GM13977 (cell line): ENCODE measurements around the gene AFF3.

Experiments used
- DNase-seq: peaks from one replicate; pipeline ENCODE4 v3.0.0; 2012; ENCODE audit warnings: low spot score
- CTCF ChIP-seq: IDR thresholded peaks from 2 replicates; pipeline ENCODE4 v1.5.1; 2012; ENCODE audit warnings: mild to moderate bottlenecking, control low read depth; ENCODE audit not compliant: insufficient read depth; ENCODE audit errors: extremely low read depth, missing control alignments
- in situ Hi-C: fragments of 300-500 bp; cut with MboI; formaldehyde crosslinking; loops from one replicate; pipeline ENCODE4 v1.12.0; 2022; ENCODE audit warnings: low sequenced_read_pairs, low pct_unique_long_range_greater_than_20kb, mixed read lengths, inconsistent platforms; ENCODE audit not compliant: unreplicated experiment

AFF3 gene

DNA sequence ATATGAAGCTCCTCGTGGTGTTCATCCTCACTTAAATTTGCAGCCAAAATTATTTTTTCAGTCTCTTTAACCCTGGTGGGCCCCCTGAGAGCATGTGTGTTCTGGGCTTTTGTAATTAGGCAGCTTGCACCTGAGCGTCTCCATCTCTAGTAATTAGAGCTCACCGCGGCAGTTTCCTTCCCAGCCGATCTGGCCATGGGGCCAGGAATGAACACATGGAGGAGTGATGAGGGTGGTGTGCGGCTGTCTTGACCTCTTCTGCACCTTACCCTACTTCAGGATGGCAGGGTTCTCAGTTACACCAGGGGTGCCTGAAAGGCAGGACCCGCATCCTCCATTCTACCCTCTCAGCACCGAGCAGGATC, 98.5 kb downstream of the AFF3 start:
- no peak for TF ChIP-seq CTCF
- no peak for DNase-seq
- in situ Hi-C loops: no loop called here

DNA sequence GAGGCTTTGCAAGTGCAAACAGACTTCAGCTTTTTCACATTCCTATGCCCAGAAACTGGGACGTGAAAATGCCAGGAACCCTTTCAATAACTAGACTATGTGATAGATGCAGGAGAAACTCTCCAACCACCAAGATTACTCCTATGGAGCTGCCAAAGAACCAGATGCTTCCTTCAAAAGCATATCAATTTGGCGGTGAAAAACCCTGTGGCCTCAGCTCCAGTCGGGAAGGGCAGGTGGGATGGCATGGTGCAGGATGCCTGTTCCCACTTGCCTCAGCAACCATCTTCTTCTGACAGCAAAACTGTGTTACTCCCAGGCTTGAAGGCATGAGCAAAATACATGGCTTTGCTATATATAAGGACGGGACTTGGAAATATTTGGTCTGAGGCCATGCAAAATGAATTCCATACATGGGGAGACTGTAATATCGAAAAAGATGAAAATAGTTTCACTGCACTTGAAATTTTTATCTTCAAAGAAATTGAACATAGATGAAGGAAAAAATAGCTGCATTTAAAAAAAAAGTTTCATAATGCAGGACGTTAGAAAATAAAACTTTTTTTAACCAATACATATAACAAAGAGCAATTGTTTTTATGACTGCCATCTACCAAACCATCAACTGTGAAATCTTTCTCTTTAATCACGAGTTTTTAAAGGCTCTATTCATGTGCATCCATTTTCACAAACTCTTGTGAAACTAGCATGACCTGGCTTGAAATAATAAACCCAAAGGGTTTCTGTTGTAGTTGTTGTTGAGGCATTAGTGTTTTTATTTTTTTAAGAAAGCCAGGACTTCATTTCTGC, 99.1 kb downstream of the AFF3 start:
- in situ Hi-C loops: no loop called here
- no peak for TF ChIP-seq CTCF
- no peak for DNase-seq

GRCh38 chr2:100042562-100042961, 99.8 kb downstream of the AFF3 start:
- TF ChIP-seq CTCF: no peak
- DNase-seq: no peak
- in situ Hi-C loops: no loop called here

- in situ Hi-C loops: no loop called here
- TF ChIP-seq CTCF: no peak
- no peak for DNase-seq
Measured at GRCh38 chr2:100041946-100042345, 100.4 kb downstream of the AFF3 start.

DNA sequence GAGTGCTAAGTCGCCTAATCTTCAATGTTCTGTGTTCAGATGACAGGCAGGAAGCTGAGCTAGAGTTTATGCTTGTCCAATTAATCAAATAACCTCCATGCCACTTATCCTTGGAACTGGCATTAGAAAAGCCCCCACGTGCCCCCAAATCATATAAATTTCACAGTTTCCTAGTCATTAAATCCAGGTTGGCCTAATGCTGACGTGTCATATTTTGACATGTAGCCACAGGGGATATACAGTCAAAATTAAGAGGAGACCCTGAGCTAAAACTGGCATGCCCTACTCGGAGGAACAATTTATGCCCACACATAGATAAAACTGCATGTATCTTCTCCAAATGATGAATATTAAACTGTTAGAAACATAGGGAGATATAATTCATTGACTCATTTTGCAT, 101.0 kb downstream of the AFF3 start:
- in situ Hi-C loops: no loop called here
- TF ChIP-seq CTCF: no peak
- DNase-seq: no peak

DNA sequence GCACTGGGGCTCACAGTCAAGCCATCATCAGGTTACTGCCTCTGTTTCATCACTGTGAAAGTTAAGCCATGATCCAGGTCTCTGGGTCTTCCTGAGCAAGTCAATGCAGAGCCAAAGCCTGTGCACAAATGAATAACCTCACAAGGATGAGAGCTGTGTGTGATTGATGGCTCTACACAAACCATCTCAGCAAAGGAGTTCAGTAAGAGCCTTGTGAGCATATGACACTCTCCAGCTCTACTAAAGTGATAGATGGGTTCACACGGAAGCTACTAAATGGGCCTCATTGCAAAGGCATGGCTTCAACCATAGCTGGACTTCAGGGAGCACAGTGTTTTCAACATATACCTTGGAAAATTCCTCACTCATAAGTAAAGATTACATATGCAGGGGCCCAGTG, 101.5 kb downstream of the AFF3 start:
- no peak for DNase-seq
- no peak for TF ChIP-seq CTCF
- in situ Hi-C loops: no loop called here
